Measurements from ENCODE around the gene KRT222. TPM values are rescaled to one million over a fixed set of nuclear protein-coding genes. Genes with fewer than 3 reads are reported as not detected.

Gene KRT222
- 1 to 10 TPM in 2 of 4 donors, under 1 TPM in 1, not detected in 1; 0.95 to 1.8 (median 1.6) TPM for total RNA-seq

DNA sequence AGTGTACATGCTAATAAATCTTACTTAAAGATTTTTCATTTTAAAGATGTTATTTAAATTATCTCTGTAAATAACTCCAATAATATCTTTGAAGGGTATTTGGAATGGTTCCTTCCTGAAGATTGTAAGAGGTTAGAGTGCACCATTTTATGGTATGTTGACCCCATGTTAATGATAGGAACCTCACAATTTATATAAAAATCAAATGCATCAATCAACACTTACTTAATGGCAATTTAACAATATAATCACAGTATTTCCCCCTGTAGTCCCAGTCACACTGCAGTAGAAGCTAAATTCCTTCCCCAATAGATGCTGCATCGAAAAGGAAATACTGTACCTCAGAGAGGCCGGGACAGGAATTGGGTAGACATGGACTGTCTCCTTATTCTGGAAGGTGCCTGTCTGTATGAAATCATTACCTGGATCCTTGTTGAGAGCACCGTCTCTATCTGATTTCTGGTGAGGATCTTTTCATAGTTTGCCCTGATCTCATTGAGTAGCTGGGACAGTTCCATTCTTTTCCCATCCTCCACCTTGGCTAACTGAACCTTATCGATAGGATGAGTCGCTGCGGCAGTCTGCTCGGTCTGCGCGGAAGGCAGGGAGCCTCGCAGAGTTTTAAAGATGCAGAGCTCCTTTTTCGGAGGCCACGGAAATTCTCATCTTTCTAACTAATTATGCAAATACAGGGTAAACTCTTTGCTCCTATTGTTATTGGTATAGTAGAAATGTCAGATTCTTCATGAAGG lies at the start of gene KRT222:
Gene KRT222, minus strand, starts transcription at position 596 of the 752 bp plus-strand sequence. Its CDS starts 78 bp downstream, at position 518.
- TF ChIP-seq POLR2A (IDR thresholded peaks at IDR 0.05) = no peak
- TF ChIP-seq, protein P1, sequence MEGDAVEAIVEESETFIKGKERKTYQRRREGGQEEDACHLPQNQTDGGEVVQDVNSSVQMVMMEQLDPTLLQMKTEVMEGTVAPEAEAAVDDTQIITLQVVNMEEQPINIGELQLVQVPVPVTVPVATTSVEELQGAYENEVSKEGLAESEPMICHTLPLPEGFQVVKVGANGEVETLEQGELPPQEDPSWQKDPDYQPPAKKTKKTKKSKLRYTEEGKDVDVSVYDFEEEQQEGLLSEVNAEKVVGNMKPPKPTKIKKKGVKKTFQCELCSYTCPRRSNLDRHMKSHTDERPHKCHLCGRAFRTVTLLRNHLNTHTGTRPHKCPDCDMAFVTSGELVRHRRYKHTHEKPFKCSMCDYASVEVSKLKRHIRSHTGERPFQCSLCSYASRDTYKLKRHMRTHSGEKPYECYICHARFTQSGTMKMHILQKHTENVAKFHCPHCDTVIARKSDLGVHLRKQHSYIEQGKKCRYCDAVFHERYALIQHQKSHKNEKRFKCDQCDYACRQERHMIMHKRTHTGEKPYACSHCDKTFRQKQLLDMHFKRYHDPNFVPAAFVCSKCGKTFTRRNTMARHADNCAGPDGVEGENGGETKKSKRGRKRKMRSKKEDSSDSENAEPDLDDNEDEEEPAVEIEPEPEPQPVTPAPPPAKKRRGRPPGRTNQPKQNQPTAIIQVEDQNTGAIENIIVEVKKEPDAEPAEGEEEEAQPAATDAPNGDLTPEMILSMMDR (IDR thresholded peaks at IDR 0.05) = no peak
- DNase-seq = no peak
- Histone ChIP-seq H3K36me3 (no peaks in the 10 kb centered on the region), H3K9me3 (no peaks in the 10 kb centered on the region), H3K4me3 (peak within 1 kb of the TSS in 2 of 4 donors; percentile 11 to 39), H3K27me3 (no peaks in the 10 kb centered on the region), H3K27ac (peak within 1 kb of the TSS in 2 of 4 donors; percentile 37 to 41), H3K4me1 (peaks cover 0 to 6% (median 0%) of the 10 kb centered on the region in 4 donors)

DNA sequence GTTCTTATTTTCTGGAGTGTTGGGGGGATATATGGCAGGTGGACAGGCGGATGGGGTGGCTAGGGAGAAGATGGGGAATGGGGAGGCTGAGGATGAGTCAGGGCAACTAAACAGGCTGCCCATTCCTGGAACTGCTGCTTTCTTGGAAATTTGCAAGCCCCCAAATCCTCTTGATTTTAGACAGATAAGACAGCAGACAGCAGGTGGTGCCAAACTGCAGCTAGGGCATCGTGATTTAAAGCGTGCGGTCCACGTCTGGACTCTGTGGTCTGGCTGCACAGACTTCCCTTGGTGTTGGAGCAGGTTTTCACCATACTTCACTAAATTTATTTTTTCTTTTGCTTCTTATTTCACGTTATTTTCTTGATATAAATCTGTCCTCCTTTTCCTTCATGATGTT lies 49.5 kb upstream of the KRT222 start:
- H3K27me3 ChIP-seq = no peaks in the 10 kb centered on the region
- H3K36me3 ChIP-seq = no peaks in the 10 kb centered on the region
- H3K27ac ChIP-seq = no peak overlapping the region
- TF ChIP-seq, protein P1 (IDR thresholded peaks at IDR 0.05) = no peak
- no peak for TF ChIP-seq POLR2A (IDR thresholded peaks at IDR 0.05)
- no peaks in the 10 kb centered on the region for H3K4me1 ChIP-seq
- H3K4me3 ChIP-seq = no peak overlapping the region
- no peak for DNase-seq
- H3K9me3 ChIP-seq = no peaks in the 10 kb centered on the region

DNA sequence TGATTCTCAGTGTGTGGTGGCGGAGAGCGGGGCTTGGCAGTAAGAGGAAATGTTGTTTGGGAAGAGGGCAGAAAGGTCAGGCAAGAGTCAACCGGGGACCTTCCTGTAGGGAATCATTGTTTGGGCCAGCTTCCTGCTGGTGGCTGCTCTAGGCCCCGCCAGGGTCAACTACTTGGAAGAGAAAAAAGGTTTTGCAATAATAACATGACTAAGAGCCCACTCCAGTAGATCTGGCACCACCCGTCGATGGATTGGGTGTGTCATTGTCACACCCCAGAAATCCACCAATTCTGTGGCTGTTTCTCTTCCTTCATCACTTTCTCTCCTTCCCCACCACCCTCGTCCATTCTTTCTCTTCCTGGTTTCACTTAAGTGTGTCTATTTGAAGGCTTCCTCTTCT lies 42.8 kb upstream of the KRT222 start:
- TF ChIP-seq, protein P1 (IDR thresholded peaks at IDR 0.05) = no peak
- TF ChIP-seq POLR2A (IDR thresholded peaks at IDR 0.05) = no peak
- Histone ChIP-seq H3K27ac (peak overlapping the region in 1 of 4 donors; percentile 26), H3K4me3 (no peak overlapping the region), H3K4me1 (no peaks in the 10 kb centered on the region), H3K9me3 (no peaks in the 10 kb centered on the region), H3K36me3 (no peaks in the 10 kb centered on the region), H3K27me3 (no peaks in the 10 kb centered on the region)
- DNase-seq = peak in 1 of 3 donors; percentile 48

DNA sequence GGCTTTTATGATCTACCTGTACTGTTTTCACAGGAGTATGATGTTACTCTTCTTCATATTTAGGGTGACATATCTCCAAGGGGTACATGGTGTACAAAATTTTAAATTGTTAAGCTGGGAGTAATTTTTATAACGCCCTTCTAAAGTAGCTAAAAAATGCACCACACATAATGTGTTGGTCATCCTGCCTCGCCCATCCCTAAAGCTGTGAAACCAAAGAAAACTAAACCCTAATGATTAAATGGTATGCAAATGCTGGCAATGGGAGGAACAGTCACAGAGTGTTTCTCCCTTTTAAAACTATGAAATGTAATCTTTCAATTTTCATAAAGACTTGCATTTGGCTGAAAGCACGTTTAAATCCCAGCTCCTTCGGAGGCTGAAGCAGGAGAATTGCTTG lies 40.6 kb upstream of the KRT222 start:
- no peak for TF ChIP-seq POLR2A (IDR thresholded peaks at IDR 0.05)
- TF ChIP-seq, protein P1 (IDR thresholded peaks at IDR 0.05) = no peak
- no peak overlapping the region for H3K27ac ChIP-seq
- DNase-seq = no peak
- no peaks in the 10 kb centered on the region for H3K36me3 ChIP-seq
- H3K4me3 ChIP-seq = no peak overlapping the region
- H3K27me3 ChIP-seq = no peaks in the 10 kb centered on the region
- no peaks in the 10 kb centered on the region for H3K4me1 ChIP-seq
- no peaks in the 10 kb centered on the region for H3K9me3 ChIP-seq

DNA sequence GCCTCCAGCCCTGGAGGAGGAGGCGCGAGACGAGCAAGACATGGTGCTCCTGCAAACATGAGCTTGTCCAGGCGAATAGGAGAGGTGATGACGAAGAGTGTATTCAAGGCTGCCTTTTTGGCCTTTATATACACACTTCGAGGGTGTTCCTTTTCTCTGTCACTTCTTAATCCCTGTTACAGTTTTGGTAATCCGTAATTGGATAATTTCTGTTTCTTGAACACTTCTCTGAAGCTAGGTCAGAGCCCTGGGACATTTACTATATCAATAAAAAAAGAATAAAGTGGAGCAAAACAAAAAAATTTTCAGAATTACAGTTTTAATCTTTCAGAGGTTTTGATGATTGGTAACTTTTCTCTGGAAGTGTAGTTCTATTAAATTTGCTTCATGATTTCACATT lies 38.7 kb upstream of the KRT222 start, which contains the start of gene KRT24:
Gene KRT24, minus strand, starts transcription at position 101 of the 400 bp plus-strand sequence. Its CDS starts 59 bp downstream, at position 42.
- no peaks in the 10 kb centered on the region for H3K36me3 ChIP-seq
- H3K27ac ChIP-seq = no peak within 1 kb of the TSS
- no peaks in the 10 kb centered on the region for H3K9me3 ChIP-seq
- DNase-seq = no peak
- no peak within 1 kb of the TSS for H3K4me3 ChIP-seq
- no peaks in the 10 kb centered on the region for H3K4me1 ChIP-seq
- TF ChIP-seq, protein P1 (IDR thresholded peaks at IDR 0.05) = no peak
- no peak for TF ChIP-seq POLR2A (IDR thresholded peaks at IDR 0.05)
- H3K27me3 ChIP-seq = no peaks in the 10 kb centered on the region
